ENCODE results near the gene BBS5.

GRCh38 chr2:169448316-169448715 is 31.0 kb upstream of the BBS5 start:
- no peak for TF ChIP-seq CTCF (IDR thresholded peaks at IDR 0.05)
- TF ChIP-seq POLR2A (IDR thresholded peaks at IDR 0.05): no peak
